ENCODE results near the gene MCRS1. TPM values are rescaled to one million over a fixed set of nuclear protein-coding genes. Genes with fewer than 3 reads are reported as not detected.
"Not testable (repeated sequence)": the region's sequence is repeated elsewhere in the genome, so short reads cannot be mapped to it uniquely, and the experiment has no call there.

The MCRS1 gene
- total RNA-seq, 2 experiments from 2014 or later, result 65.4 to 75.6 TPM

DNA sequence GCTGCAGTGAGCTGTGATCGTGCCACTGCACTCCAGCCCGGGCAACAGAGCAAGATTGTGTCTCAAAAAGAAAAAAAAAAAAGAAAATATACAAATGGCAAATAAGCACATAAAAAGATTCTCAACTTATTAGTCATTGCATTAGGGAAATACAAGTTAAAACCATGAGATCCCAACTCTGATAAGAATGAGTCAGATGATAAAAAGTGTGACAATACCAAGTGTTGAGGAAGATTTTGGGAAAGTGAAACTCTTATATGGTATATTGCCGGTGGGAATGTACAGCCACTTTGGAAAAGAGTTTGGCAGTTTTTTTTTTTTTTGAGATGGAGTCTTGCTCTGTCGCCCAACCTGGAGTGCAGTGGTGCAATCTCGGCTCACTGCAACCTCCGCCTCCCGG lies 47.8 kb upstream of the MCRS1 start:
- CTCF ChIA-PET (ENCODE audit: unreplicated experiment), result no interaction called here
- POLR2A ChIA-PET, result interaction anchor here (0.5 to 0.7 kb wide), 3 partner anchors 9 to 28 kb away, joined by 3 to 5 read pairs (median 4); no protein-coding TSS in a partner anchor
- TF ChIP-seq CTCF (conservative IDR thresholded peaks at IDR 0.05; ENCODE audit: low read length) (no peak), EZH2phosphoT487 (IDR thresholded peaks at IDR 0.05; ENCODE audit: borderline replicate concordance, low read depth, low read length) (no peak)
- Histone ChIP-seq H3K27ac (ENCODE audit: low read depth, low read length, poor library complexity, severe bottlenecking) (no peak overlapping the region), H4K20me1 (ENCODE audit: insufficient read depth, low read length) (no peaks in the 10 kb centered on the region), H3K4me1 (ENCODE audit: insufficient read depth, low read length, poor library complexity, severe bottlenecking) (peaks cover 7% of the 10 kb centered on the region), H3K79me2 (ENCODE audit: insufficient read depth, low read depth, low read length) (no peaks in the 10 kb centered on the region), H3K36me3 (ENCODE audit: insufficient read depth, low read length) (no peaks in the 10 kb centered on the region), H3K4me3 (ENCODE audit: low read depth, low read length, poor library complexity, severe bottlenecking) (no peak overlapping the region), H3K9me2 (ENCODE audit: insufficient read depth, low read length) (no peaks in the 10 kb centered on the region), H2AFZ (ENCODE audit: low read length) (no peak overlapping the region), H3K9me3 (ENCODE audit: low read length) (no peaks in the 10 kb centered on the region), H3K4me2 (ENCODE audit: low read length) (no peak overlapping the region)
- no TSS peak for BruUV-seq (replicated peaks)
- DNase-seq (ENCODE audit: low spot score), result no peak
- intact Hi-C loops (cut with micrococcal nuclease; ENCODE audit: unreplicated experiment), result no loop called here

DNA sequence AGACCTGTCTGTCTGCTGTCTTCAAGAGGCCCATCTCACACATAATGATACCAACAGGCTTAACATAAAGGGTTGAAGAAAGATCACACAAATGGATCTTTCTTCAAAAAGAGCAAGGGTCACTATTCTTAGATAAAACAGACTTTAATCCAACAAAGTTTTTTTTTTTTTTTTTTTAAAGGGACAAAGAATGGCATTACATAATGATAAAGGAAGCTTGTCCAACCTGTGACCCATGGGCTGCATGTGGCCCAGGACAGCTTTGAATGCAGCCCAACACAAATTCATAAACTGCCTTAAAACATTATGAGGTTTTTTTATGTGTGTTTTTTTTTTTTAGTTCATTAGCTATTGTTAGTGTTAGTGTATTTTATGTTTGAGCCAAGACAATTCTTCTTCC lies 44.3 kb upstream of the MCRS1 start:
- no peaks in the 10 kb centered on the region for H4K20me1 ChIP-seq (ENCODE audit: insufficient read depth, low read length)
- CTCF ChIA-PET (ENCODE audit: unreplicated experiment), result no interaction called here
- H3K4me3 ChIP-seq (ENCODE audit: low read depth, low read length, poor library complexity, severe bottlenecking), result no peak overlapping the region
- no peaks in the 10 kb centered on the region for H3K9me3 ChIP-seq (ENCODE audit: low read length)
- no peak overlapping the region for H2AFZ ChIP-seq (ENCODE audit: low read length)
- DNase-seq (ENCODE audit: low spot score), result no peak
- TF ChIP-seq EZH2phosphoT487 (IDR thresholded peaks at IDR 0.05; ENCODE audit: borderline replicate concordance, low read depth, low read length) (no peak), CTCF (conservative IDR thresholded peaks at IDR 0.05; ENCODE audit: low read length) (no peak)
- intact Hi-C loops (cut with micrococcal nuclease; ENCODE audit: unreplicated experiment), result no loop called here
- BruUV-seq (replicated peaks), result no TSS peak
- H3K9me2 ChIP-seq (ENCODE audit: insufficient read depth, low read length), result no peaks in the 10 kb centered on the region
- H3K4me1 ChIP-seq (ENCODE audit: insufficient read depth, low read length, poor library complexity, severe bottlenecking), result peaks cover 6% of the 10 kb centered on the region
- H3K36me3 ChIP-seq (ENCODE audit: insufficient read depth, low read length), result no peaks in the 10 kb centered on the region
- H3K79me2 ChIP-seq (ENCODE audit: insufficient read depth, low read depth, low read length), result no peaks in the 10 kb centered on the region
- no peak overlapping the region for H3K27ac ChIP-seq (ENCODE audit: low read depth, low read length, poor library complexity, severe bottlenecking)
- POLR2A ChIA-PET, result interaction anchor here (0.6 to 0.9 kb wide), 4 partner anchors 9 to 660 kb away, joined by 3 to 4 read pairs (median 3); no protein-coding TSS in a partner anchor
- no peak overlapping the region for H3K4me2 ChIP-seq (ENCODE audit: low read length)

- BruUV-seq (replicated peaks); H3K36me3 ChIP-seq (ENCODE audit: insufficient read depth, low read length); H3K9me3 ChIP-seq (ENCODE audit: low read length); H3K4me3 ChIP-seq (ENCODE audit: low read depth, low read length, poor library complexity, severe bottlenecking); intact Hi-C loops (cut with micrococcal nuclease; ENCODE audit: unreplicated experiment); DNase-seq (ENCODE audit: low spot score); H4K20me1 ChIP-seq (ENCODE audit: insufficient read depth, low read length); H3K9me2 ChIP-seq (ENCODE audit: insufficient read depth, low read length); H2AFZ ChIP-seq (ENCODE audit: low read length); H3K4me1 ChIP-seq (ENCODE audit: insufficient read depth, low read length, poor library complexity, severe bottlenecking); H3K27ac ChIP-seq (ENCODE audit: low read depth, low read length, poor library complexity, severe bottlenecking); CTCF ChIA-PET (ENCODE audit: unreplicated experiment); H3K79me2 ChIP-seq (ENCODE audit: insufficient read depth, low read depth, low read length); H3K4me2 ChIP-seq (ENCODE audit: low read length): not testable (repeated sequence)
- POLR2A ChIA-PET, result interaction anchor here (0.6 to 0.7 kb wide), 2 partner anchors 27 to 151 kb away, joined by 3 to 4 read pairs; no protein-coding TSS in a partner anchor
These were observed 42.8 kb upstream of the MCRS1 start for GRCh38 chr12:49610785-49611184.

Data from OCI-LY7 (cell line).